ENCODE measurements around the gene AP1B1. TPM values are rescaled to one million over a fixed set of nuclear protein-coding genes. Genes with fewer than 3 reads are reported as not detected.

The AP1B1 gene
- total and polyA plus RNA-seq, 11 donors, result 18.1 to 74.8 (median 33.8) TPM

GRCh38 chr22:29397791-29398190 lies 9.4 kb upstream of the AP1B1 start:
- Histone ChIP-seq H3K4me1 (peaks cover 0 to 18% (median 0%) of the 10 kb centered on the region in 12 donors), H3K27me3 (peaks cover 0 to 3% (median 0%) of the 10 kb centered on the region in 9 donors), H3K4me3 (no peak overlapping the region), H3K36me3 (no peaks in the 10 kb centered on the region), H3K27ac (no peak overlapping the region), H3K9me3 (no peaks in the 10 kb centered on the region)
- 81 to 90% (median 85%) methylated on average over 6 of the region's 6 CpGs for WGBS, 4 donors
- DNase-seq (no peak), ATAC-seq (no peak)
- TF ChIP-seq CTCF (IDR thresholded peaks at IDR 0.05) (no peak), POLR2A (IDR thresholded peaks at IDR 0.05) (no peak)
- intact Hi-C loops (cut with DNase I), result loop anchor here in 6 of 10 donors (2.0 to 10.0 kb wide), 5 partner anchors 125 to 690 kb away; no protein-coding TSS in a partner anchor

GRCh38 chr22:29396126-29396525 lies 7.8 kb upstream of the AP1B1 start:
- intact Hi-C loops (cut with DNase I), result loop anchor here in 6 of 10 donors (2.0 to 10.0 kb wide), 5 partner anchors 126 to 691 kb away; no protein-coding TSS in a partner anchor
- H3K27me3 ChIP-seq, result no peaks in the 10 kb centered on the region
- TF ChIP-seq POLR2A (IDR thresholded peaks at IDR 0.05), result no peak
- TF ChIP-seq CTCF (IDR thresholded peaks at IDR 0.05), result no peak
- DNase-seq (no peak), ATAC-seq (no peak)
- 38 to 63% (median 57%) methylated on average over 2 of the region's 2 CpGs for WGBS, 4 donors
- H3K27ac ChIP-seq, result no peak overlapping the region
- H3K9me3 ChIP-seq, result no peaks in the 10 kb centered on the region
- peaks cover 0 to 20% (median 0%) of the 10 kb centered on the region in 12 donors for H3K4me1 ChIP-seq
- H3K36me3 ChIP-seq, result no peaks in the 10 kb centered on the region
- H3K4me3 ChIP-seq, result no peak overlapping the region

GRCh38 chr22:29394931-29395581 lies 6.7 kb upstream of the AP1B1 start:
- H3K4me1 ChIP-seq, result peaks cover 0 to 20% (median 0%) of the 10 kb centered on the region in 12 donors
- H3K27me3 ChIP-seq, result no peaks in the 10 kb centered on the region
- DNase-seq (peak; percentile 49 to 76 (median 63)), ATAC-seq (peak; percentile 78 to 91 (median 90))
- H3K9me3 ChIP-seq, result no peaks in the 10 kb centered on the region
- no peak overlapping the region for H3K27ac ChIP-seq
- TF ChIP-seq CTCF (IDR thresholded peaks at IDR 0.05) (peak; percentile 65 to 85 (median 78)), POLR2A (IDR thresholded peaks at IDR 0.05) (no peak)
- intact Hi-C loops (cut with DNase I), result loop anchor here in 9 of 10 donors (1.0 to 10.0 kb wide), 7 partner anchors 127 to 692 kb away; no protein-coding TSS in a partner anchor
- 6 to 12% (median 8%) methylated on average over 10 of the region's 10 CpGs for WGBS, 4 donors
- H3K36me3 ChIP-seq, result no peaks in the 10 kb centered on the region
- H3K4me3 ChIP-seq, result no peak overlapping the region

- TF ChIP-seq POLR2A (IDR thresholded peaks at IDR 0.05) (no peak), CTCF (IDR thresholded peaks at IDR 0.05) (no peak)
- H3K9me3 ChIP-seq, result no peaks in the 10 kb centered on the region
- H3K27me3 ChIP-seq, result no peaks in the 10 kb centered on the region
- no peak overlapping the region for H3K27ac ChIP-seq
- H3K4me1 ChIP-seq, result peaks cover 0 to 27% (median 5%) of the 10 kb centered on the region in 12 donors
- ATAC-seq (no peak), DNase-seq (no peak)
- 85 to 92% (median 90%) methylated on average over 2 of the region's 2 CpGs for WGBS, 4 donors
- intact Hi-C loops (cut with DNase I), result loop anchor here in 2 of 10 donors (5.0 to 10.0 kb wide), 2 partner anchors 132 to 144 kb away; no protein-coding TSS in a partner anchor
- no peak overlapping the region for H3K4me3 ChIP-seq
- no peaks in the 10 kb centered on the region for H3K36me3 ChIP-seq
Measured at GRCh38 chr22:29393019-29393608, 4.7 kb upstream of the AP1B1 start.

Data from heart left ventricle (tissue), 16 donors.